HL-60/S4 treated with phorbol 12-myristate 13-acetate at 8.2 ng/mL for 4 days and 3 days (cell line): Measurements from ENCODE around the gene TMEFF2.
"Not testable (repeated sequence)": the region's sequence is repeated elsewhere in the genome, so short reads cannot be mapped to it uniquely, and the experiment has no call there.

Experiments
- in situ Hi-C: fragments of 300-500 bp; cut with MboI; formaldehyde crosslinking; loops from 2 replicates; pipeline ENCODE4 v1.15.0; 2022; ENCODE audit warnings: low sequenced_read_pairs

The TMEFF2 gene

GRCh38 chr2:192137451-192137850 lies 57.3 kb downstream of the TMEFF2 start:
- in situ Hi-C loops: no loop called here

- in situ Hi-C loops: not testable (repeated sequence)
Measured at GRCh38 chr2:192132604-192133003, 62.1 kb downstream of the TMEFF2 start.

- in situ Hi-C loops: not testable (repeated sequence)
Measured at GRCh38 chr2:192130312-192130711, 64.4 kb downstream of the TMEFF2 start.

DNA sequence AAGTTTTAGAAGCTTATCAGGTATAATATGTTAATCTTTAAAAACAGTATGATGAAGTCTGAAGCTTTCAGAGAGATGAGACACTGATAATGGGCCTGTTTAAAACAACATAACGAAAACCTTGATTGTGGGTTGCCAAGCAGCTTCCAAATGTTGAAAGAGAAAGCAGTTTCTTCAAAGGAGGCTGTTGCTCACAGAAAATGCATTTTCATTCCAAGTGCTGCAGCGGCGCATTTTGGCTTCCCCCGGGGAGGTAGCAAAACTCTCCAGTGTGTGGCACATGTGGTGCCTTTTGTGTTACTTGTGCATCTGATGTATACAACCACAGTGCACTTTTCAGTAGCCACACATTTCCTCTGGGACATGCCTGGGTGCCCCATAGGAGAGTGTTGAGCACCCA lies 66.1 kb downstream of the TMEFF2 start:
- in situ Hi-C loops: no loop called here

GRCh38 chr2:192127434-192127833 lies 67.3 kb downstream of the TMEFF2 start:
- in situ Hi-C loops: no loop called here

- in situ Hi-C loops: no loop called here
Measured at GRCh38 chr2:192126912-192127311, 67.8 kb downstream of the TMEFF2 start.

DNA sequence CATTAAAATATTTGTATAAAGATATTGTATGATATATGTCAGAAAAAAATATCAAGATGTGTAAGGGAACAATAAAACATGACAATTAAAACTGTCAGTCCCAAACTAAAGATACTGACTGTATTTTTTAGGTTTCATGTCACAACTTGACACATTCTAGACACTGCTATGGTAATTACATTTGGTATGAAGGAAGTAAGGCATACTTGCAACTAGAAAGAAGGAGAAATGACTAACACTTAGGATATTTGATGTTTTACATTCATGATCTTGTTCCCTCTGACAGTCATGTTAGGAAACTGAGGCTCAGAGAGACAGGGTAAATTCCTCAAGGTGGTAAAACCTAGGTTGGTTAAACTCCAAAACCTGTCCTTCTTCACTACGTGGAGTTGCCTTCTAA lies 68.3 kb downstream of the TMEFF2 start:
- in situ Hi-C loops: no loop called here

DNA sequence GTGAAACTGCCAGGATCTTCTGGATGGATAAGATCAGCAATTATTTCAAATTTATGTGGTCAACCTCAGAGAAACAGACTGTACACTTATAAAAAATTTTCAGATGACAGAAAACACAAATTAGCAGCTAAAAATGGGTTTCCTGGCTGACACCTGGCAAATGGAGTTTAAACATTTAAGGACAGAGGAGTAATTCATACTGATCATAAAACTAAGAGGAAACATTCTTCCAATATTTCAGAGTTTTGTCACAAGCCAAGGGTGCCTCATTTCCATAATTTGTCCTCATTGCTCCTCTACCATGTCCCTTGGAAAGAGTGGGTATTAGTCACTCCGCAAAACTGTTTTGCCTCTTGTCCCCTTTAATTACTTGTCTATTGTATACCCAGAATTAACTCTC lies 70.2 kb downstream of the TMEFF2 start:
- in situ Hi-C loops: no loop called here

- in situ Hi-C loops: no loop called here
Measured at GRCh38 chr2:192123847-192124246, 70.9 kb downstream of the TMEFF2 start.

DNA sequence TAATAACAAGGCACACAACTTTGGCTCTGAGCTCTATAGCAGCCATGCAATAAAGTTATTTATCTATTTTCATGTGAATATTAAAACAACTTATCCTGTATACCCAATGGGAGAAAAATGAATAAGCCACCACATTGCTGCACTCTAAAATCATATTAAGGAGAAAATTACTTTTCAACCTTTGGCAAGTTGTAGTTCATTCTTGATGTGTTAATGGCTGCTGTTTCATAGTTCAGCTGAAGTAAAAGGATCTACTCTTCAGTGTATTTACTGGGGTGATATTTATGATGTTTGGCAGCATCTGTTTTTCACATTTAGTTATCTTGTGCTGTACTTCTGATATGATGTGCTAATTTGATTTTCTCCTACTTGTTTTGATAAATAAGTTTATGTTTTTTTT lies 71.8 kb downstream of the TMEFF2 start:
- in situ Hi-C loops: no loop called here

- in situ Hi-C loops: no loop called here
Measured at GRCh38 chr2:192122141-192122540, 72.6 kb downstream of the TMEFF2 start.

GRCh38 chr2:192119536-192119935 lies 75.2 kb downstream of the TMEFF2 start:
- in situ Hi-C loops: no loop called here

DNA sequence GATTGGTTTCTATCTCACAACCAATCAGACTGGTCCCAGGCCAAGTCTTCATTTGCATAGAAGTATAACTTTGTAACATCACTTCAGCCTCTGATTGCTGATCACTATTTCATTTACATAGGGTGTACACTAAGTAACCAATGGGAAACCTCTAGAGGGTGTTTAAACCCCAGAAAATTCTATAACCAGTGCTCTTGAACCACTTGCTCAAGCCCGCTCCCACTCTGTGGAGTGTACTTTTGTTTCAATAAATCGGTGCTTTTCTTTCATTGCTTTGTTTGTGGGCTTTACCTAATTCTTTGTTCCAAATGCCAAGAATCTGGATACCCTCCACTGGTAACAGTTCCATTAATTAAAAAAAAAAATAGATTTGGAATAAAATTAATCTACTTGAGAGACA lies 77.0 kb downstream of the TMEFF2 start:
- in situ Hi-C loops: no loop called here

DNA sequence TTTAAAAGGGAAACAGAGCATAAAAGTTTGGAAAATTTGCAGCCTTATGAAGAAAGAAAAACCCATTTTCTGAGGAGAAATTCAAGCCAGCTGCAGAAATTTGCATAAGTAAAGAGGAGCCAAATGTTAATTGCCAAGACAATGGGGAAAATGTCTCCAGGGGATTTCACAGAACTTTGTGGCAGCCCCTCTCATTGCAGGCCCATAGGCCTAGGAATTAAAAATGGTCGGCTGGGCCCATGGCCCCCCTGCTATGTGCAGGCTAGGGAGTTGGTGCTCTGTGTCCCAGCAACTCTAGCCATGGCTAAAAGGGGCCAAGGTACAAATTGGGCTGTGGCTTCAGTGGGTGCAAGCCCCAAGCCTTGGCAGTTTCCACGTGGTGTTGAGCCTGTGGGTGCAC lies 83.2 kb downstream of the TMEFF2 start:
- in situ Hi-C loops: not testable (repeated sequence)

DNA sequence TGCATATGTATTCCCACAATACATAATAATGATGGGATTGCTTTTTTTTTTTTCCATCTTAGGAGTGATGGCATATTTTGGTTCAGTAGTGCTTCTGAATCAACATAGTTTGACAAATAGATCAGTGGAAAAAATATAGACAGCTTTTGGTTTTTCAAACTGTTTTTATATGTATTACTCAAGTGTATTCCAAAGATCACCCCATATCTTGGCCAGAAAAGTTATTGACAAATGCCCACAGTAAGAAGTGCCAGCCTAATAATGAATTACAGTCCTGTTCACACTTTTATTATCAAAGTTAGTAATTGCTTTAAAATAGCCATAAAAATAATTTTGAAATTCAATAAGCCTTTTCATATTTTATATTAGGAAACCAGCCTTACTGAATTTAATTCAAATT lies 95.0 kb downstream of the TMEFF2 start:
- in situ Hi-C loops: no loop called here

GRCh38 chr2:192098814-192099491 lies 95.8 kb downstream of the TMEFF2 start:
- in situ Hi-C loops: no loop called here

DNA sequence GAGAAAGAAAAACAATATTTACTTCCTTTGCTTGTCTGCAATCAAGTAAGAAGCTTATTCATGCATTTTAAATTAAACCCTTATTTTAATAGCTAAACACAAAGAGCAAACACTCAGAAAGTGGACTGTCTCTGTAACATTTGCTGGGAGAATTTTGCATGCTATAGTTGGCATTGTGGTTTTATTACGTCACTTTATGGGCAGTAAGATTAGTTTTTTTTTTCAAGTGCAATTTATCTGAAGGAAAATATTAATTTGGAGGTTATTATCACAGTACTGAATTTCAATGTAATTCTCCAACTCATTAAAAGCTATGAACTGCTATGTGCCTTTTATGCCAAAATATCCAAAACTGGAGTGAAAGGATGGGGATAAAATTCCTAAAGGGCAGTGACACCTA lies 103.3 kb downstream of the TMEFF2 start:
- in situ Hi-C loops: no loop called here

DNA sequence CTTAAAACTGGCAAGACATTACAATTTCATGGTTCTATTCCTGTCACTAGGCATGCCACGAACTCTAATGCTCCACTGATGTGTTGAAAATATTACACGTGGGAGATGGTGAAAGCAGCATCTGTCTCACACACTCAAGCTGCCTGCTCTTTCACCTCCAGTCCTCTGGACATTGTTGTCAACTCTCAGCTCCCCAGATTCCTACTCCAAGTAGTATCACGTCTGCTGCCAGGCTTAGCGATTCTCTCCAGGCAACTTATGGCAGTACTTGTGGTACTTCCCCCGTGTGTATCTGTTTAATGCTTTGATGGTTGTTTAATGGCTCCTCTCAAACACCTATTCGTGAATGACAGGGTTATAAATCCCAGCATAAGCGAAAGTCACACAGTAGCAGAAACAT lies 103.8 kb downstream of the TMEFF2 start:
- in situ Hi-C loops: no loop called here

- in situ Hi-C loops: no loop called here
Measured at GRCh38 chr2:192087398-192087958, 107.3 kb downstream of the TMEFF2 start.

DNA sequence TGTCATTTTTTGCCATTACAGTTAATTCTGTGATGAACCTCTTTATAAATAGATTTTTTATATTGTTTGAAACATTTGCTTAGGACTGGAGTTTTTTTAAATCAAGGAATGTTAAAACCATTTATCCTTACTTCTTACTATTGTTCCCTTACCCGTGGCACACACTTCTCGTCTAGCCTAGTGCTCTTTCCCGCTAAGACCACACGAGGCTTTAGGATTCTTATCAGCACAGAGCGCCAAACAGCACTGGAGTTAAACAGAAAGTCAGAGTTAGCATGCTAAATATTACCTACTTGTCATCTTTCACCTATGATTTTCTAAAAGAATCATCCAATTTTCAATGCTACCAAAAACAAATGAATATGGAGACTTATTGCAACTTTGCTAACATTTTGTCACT lies 112.6 kb downstream of the TMEFF2 start:
- in situ Hi-C loops: no loop called here

DNA sequence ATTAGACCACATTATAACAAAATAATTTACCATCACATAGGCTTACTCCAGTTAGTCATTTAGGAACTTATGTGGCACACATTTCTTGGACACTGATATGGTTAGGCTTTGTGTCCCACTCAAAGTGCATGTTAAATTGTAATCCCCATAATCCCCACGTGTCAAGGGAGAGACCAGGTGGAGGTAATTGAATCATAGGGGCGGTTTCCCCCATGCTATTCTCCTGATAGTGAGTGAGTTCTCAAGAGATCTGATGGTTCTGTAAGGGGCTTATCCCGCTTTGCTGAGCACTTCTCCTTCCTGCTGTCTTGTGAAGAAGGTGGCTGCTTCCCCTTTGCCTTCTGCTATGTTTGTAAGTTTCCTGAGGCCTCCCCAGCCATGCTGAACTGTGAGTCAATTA lies 114.6 kb downstream of the TMEFF2 start:
- in situ Hi-C loops: not testable (repeated sequence)

DNA sequence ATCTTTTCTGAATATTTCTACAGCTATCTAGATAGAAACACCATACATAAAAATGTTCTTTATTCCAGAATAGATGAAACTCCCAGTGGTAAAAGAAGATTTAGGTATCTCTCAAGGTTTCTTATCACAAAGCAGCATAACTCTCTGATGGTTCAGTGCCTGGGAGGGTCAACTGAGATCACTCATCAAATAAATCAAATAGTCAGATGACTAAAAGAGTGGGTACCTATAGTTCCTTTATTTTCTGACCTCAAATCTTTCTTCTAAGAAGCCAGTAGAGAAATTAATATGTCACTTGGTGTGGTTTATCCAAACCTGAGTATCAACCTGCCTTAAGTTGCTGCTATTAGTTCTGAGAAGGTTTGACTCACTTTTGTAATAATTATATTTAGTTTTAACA lies 120.9 kb downstream of the TMEFF2 start:
- in situ Hi-C loops: no loop called here

GRCh38 chr2:192072778-192073177 lies 122.0 kb downstream of the TMEFF2 start:
- in situ Hi-C loops: no loop called here
